Adrenal gland (tissue), 12 donors: ENCODE data around the gene FAM228A. TPM values are rescaled to one million over a fixed set of nuclear protein-coding genes. Genes with fewer than 3 reads are reported as not detected.
A peak's percentile ranks its signal among the peaks of the same experiment; 100 is the strongest.

Experiments used
- DNase-seq, 7 donors: peaks; one replicate each; pipeline ENCODE4 v3.0.0-alpha.2; 2019 to 2020
- H3K27ac ChIP-seq, 5 donors: fragments of 200-600 bp; sonication (generic) in 4 of 5; 1 replicate in 3 of 5; 2 replicates in 2 of 5; pipeline versions ENCODE4 v1.5.1 to v1.8.0; 2016 to 2020; ENCODE audit warnings: mild to moderate bottlenecking in 1 of 5
- H3K27me3 ChIP-seq: fragments of 200-600 bp; 2 replicates; pipeline ENCODE4 v1.8.0; 2021
- H3K36me3 ChIP-seq, 2 donors: fragments of 200-600 bp; replicated peaks in 1 of 2; 1 replicate in 1 of 2; 2 replicates in 1 of 2; pipeline versions ENCODE4 v1.5.1 to v1.8.0; 2018 to 2022
- H3K4me1 ChIP-seq, 2 donors: fragments of 200-600 bp; replicated peaks in 1 of 2; 1 replicate in 1 of 2; 2 replicates in 1 of 2; pipeline versions ENCODE4 v1.5.1 to v1.8.0; 2018 to 2021
- H3K4me3 ChIP-seq, 4 donors: fragments of 200-600 bp; sonication (generic) in 3 of 4; one replicate each; pipeline ENCODE4 v1.5.1; 2016 to 2018
- H3K9me3 ChIP-seq, 3 donors: fragments of 200-600 bp; sonication (generic) in 1 of 3; replicated peaks in 1 of 3; 1 replicate in 2 of 3; 2 replicates in 1 of 3; pipeline versions ENCODE4 v1.5.1 to v1.8.0; 2016 to 2021
- POLR2A ChIP-seq, 2 donors: fragments of 450-650 bp; IDR thresholded peaks; one replicate each; pipeline ENCODE4 v1.6.1; 2017; ENCODE audit warnings: antibody characterized with exemption in 2 of 2, mild to moderate bottlenecking in 2 of 2, moderate library complexity in 1 of 2
- WGBS, 4 donors: extraction: QIAGEN DNeasy Blood & Tissue Kit in 2 of 4; methylation state at CpG; one replicate each; pipeline versions ENCODE4 v1.1.5 to v1.1.7; 2013 to 2017; 5-methylcytosine and 5-hydroxymethylcytosine counted together
- intact Hi-C, 2 donors: fragments of 100-400 bp; cut with DNase I; formaldehyde crosslinking; loops; one replicate each; pipeline versions ENCODE4 v1.14.1 to v1.15.0; 2022 to 2023
- polyA plus RNA-seq, 3 donors: library from polyadenylated mRNA; stranded (reverse); fragments of 200-250 nt in 2 of 3; fragments of 350-450 nt in 1 of 3; fragmentation: Illumina TruSeq in 1 of 3; extraction: RNeasy Lipid Tissue Mini Kit (QIAGEN cat#74804) in 1 of 3; gene quantifications; one replicate each; pipeline ENCODE4 v1.2.3, GENCODE V29; 2013 to 2014
- total RNA-seq, 9 donors: library from RNA; depleted of rRNA in 4 of 9; stranded (reverse); fragments of >200 nt in 4 of 9; fragments of 120-200 nt in 1 of 9; fragmentation: NEBNext Ultra II Directional in 1 of 9; extraction: Animal tissue kit (Norgen Biotek cat#: 25700) in 1 of 9; gene quantifications; one replicate each; pipeline versions ENCODE4 v1.1.0 to v1.2.4, GENCODE V29; 2013 to 2023
- TF ChIP-seq, protein P1 (sequence below), 6 experiments: fragments of 450-650 bp in 4 of 6; fragments of 200-600 bp in 2 of 6; sonication (generic) in 1 of 6; IDR thresholded peaks; 1 replicate in 5 of 6; 2 replicates in 1 of 6; pipeline versions ENCODE4 v1.5.1 to v1.8.0; 2016 to 2021; ENCODE audit warnings: antibody characterized with exemption in 6 of 6, mild to moderate bottlenecking in 2 of 6, moderate library complexity in 1 of 6
- donor health status: healthy with polysubstance abuse.
- donor health status: Bipolar disorder and iron deficiency.
- donor health status: DM: yes; HTN: yes; CAD: no.
- donor health status: DM: no; HTN: no; CAD: no.
- donor health status: DM: no; HTN: no; CAD: no.
- donor health status: DM: yes; HTN: yes; CAD: no.

FAM228A gene
- total and polyA plus RNA-seq, 12 donors = 0.28 to 2.4 (median 0.72) TPM

DNA sequence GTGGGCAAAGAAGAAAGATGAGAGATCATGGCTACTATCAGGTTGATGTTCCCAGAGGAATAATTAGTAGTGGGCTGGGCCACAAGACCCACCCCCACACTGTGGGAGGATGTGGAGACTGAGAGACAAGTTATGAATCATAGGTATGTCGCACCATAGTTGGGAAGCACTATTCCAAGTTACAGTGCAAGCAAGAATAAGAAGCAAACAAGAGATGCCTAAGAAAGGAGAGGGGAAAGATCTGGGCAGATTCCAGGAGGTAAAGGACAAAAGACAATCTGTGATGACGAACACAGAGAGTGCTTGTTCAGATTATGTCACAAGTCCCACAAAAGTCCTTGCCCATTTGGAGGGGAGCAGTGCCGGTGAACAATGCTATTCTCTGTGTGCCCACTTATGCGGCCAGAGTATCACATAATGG, 56.6 kb downstream of the FAM228A start:
- Histone ChIP-seq H3K27ac (no peak overlapping the region), H3K27me3 (no peaks in the 10 kb centered on the region), H3K4me1 (no peaks in the 10 kb centered on the region), H3K36me3 (peaks cover 0 to 6% of the 10 kb centered on the region in 2 donors), H3K4me3 (no peak overlapping the region), H3K9me3 (no peaks in the 10 kb centered on the region)
- DNase-seq = peak in 1 of 7 donors; percentile 38
- intact Hi-C loops = no loop called here
- TF ChIP-seq, protein P1, sequence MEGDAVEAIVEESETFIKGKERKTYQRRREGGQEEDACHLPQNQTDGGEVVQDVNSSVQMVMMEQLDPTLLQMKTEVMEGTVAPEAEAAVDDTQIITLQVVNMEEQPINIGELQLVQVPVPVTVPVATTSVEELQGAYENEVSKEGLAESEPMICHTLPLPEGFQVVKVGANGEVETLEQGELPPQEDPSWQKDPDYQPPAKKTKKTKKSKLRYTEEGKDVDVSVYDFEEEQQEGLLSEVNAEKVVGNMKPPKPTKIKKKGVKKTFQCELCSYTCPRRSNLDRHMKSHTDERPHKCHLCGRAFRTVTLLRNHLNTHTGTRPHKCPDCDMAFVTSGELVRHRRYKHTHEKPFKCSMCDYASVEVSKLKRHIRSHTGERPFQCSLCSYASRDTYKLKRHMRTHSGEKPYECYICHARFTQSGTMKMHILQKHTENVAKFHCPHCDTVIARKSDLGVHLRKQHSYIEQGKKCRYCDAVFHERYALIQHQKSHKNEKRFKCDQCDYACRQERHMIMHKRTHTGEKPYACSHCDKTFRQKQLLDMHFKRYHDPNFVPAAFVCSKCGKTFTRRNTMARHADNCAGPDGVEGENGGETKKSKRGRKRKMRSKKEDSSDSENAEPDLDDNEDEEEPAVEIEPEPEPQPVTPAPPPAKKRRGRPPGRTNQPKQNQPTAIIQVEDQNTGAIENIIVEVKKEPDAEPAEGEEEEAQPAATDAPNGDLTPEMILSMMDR (IDR thresholded peaks at IDR 0.05) = no peak
- no peak for TF ChIP-seq POLR2A (IDR thresholded peaks at IDR 0.05)
- WGBS, 4 donors = 90 to 95% (median 91%) methylated on average over 4 of the region's 4 CpGs

DNA sequence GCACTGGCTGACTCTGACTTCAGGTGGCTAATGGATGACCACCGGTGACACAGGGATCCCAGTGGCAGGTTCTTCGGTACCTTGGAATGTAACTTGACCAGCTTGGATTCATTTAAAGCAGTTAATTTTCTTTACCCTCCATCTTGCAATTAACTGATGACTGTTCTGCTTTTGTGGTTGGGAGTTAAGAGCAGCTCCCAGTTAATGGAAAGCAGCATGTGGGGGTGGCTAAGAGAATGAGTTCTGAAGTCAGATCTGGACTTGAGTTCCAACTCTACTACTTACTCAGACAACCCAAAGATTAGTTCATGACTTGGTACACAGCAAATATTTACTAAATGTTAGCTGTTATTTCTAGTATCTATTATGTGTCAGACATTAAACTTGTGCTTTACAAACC, 58.5 kb downstream of the FAM228A start:
- H3K9me3 ChIP-seq = no peaks in the 10 kb centered on the region
- H3K4me1 ChIP-seq = no peaks in the 10 kb centered on the region
- intact Hi-C loops = no loop called here
- 96 to 100% (median 97%) methylated on average over 1 to 2 of the region's 2 CpGs for WGBS, 4 donors
- H3K36me3 ChIP-seq = peaks cover 0 to 6% of the 10 kb centered on the region in 2 donors
- TF ChIP-seq, protein P1 (IDR thresholded peaks at IDR 0.05) = no peak
- no peak for TF ChIP-seq POLR2A (IDR thresholded peaks at IDR 0.05)
- no peak for DNase-seq
- H3K27me3 ChIP-seq = no peaks in the 10 kb centered on the region
- no peak overlapping the region for H3K27ac ChIP-seq
- no peak overlapping the region for H3K4me3 ChIP-seq

DNA sequence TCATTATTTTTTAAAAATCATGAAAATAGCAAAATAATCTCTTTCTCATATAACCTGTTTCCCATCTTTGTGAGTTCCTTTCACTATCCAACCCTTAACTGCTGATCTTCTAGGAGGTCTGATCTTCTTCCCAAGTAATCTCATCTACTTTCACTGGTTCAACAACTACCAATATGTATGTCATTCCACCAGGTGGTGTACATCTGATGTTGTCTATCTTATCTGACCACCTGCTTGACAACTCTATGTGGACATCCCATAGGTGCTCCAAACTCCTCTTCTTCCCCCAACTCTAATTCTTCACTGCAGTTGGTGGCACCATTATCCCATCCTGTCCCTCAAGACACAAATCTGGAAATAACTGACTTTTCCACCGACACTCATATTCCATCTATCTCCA, 62.5 kb downstream of the FAM228A start:
- Histone ChIP-seq H3K36me3 (peaks cover 0 to 6% of the 10 kb centered on the region in 2 donors), H3K9me3 (no peaks in the 10 kb centered on the region), H3K4me3 (no peak overlapping the region), H3K27ac (no peak overlapping the region), H3K4me1 (no peaks in the 10 kb centered on the region), H3K27me3 (no peaks in the 10 kb centered on the region)
- intact Hi-C loops = no loop called here
- 92 to 98% (median 97%) methylated on average over 1 of the region's 1 CpG for WGBS, 4 donors
- DNase-seq = no peak
- TF ChIP-seq, protein P1 (IDR thresholded peaks at IDR 0.05) = no peak
- TF ChIP-seq POLR2A (IDR thresholded peaks at IDR 0.05) = no peak

DNA sequence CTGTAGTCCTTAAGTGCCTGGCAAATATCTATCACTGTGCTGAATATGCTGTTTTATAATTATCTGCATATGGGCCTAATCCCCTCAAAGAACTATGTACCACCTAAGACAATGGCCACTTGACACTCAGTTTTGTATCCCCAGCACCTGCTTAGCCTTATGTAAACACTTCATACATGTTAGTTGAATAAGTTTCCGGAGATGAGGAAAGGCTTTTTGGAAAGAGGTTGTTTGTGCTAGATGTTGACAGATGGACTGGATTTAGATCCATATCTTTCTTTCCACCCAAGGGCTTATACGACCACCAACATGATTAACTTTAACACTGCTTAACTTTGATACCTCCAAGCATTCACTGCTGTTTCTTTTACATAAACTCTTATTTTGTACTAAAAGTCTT, 63.3 kb downstream of the FAM228A start:
- TF ChIP-seq, protein P1 (IDR thresholded peaks at IDR 0.05) = no peak
- no peak for DNase-seq
- no peaks in the 10 kb centered on the region for H3K4me1 ChIP-seq
- intact Hi-C loops = no loop called here
- H3K4me3 ChIP-seq = no peak overlapping the region
- peaks cover 0 to 6% of the 10 kb centered on the region in 2 donors for H3K36me3 ChIP-seq
- H3K27ac ChIP-seq = no peak overlapping the region
- 91 to 99% (median 98%) methylated on average over 2 of the region's 2 CpGs for WGBS, 4 donors
- H3K27me3 ChIP-seq = no peaks in the 10 kb centered on the region
- no peaks in the 10 kb centered on the region for H3K9me3 ChIP-seq
